CD4-positive, alpha-beta T cell (primary cell): ENCODE results near the gene RAD51B. TPM values are rescaled to one million over a fixed set of nuclear protein-coding genes. Genes with fewer than 3 reads are reported as not detected.

Experiments
- ATAC-seq: fragments of 200-7000 bp; cut with Tn5 transposase; one replicate; pipeline ENCODE4 v1.10.0; 2022; ENCODE audit warnings: mild to moderate bottlenecking; ENCODE audit not compliant: poor library complexity
- CTCF ChIA-PET: fragments of 350-600 bp; sonication (Branson Sonifier 250); formaldehyde crosslinking; loops from one replicate; lab custom pipeline; 2021; ENCODE audit warnings: antibody characterized with exemption, inconsistent platforms; lab: Charles Lee
- POLR2A ChIA-PET: fragments of 350-600 bp; sonication (Branson Sonifier 250); formaldehyde crosslinking; loops from one replicate; lab custom pipeline; 2021; ENCODE audit warnings: antibody characterized with exemption, inconsistent platforms; lab: Charles Lee
- DNase-seq, 14 experiments: peaks; one replicate each; pipeline ENCODE4 v3.0.0-alpha.2; 2013 to 2020; ENCODE audit warnings: mixed read lengths in 2 of 14
- H3K27ac ChIP-seq, 2 donors: one replicate each; pipeline versions ENCODE4 v1.5.1 to v1.7.0; 2013; ENCODE audit warnings: low read length in 2 of 2, low read depth in 1 of 2, mild to moderate bottlenecking in 1 of 2
- H3K27me3 ChIP-seq, 2 experiments: 1 replicate in 1 of 2; 2 replicates in 1 of 2; pipeline versions ENCODE4 v1.6.1 to v1.7.0; 2013; ENCODE audit warnings: low read length in 2 of 2, control low read depth in 1 of 2, mild to moderate bottlenecking in 1 of 2, moderate library complexity in 1 of 2; ENCODE audit not compliant: insufficient read depth in 2 of 2, control insufficient read depth in 1 of 2
- H3K36me3 ChIP-seq: one replicate; pipeline ENCODE4 v1.6.1; 2013; ENCODE audit warnings: low read length, control low read depth; ENCODE audit not compliant: insufficient read depth
- H3K4me1 ChIP-seq: one replicate; pipeline ENCODE4 v1.6.1; 2013; ENCODE audit warnings: low read length, control low read depth; ENCODE audit not compliant: insufficient read depth
- H3K4me3 ChIP-seq: one replicate; pipeline ENCODE4 v1.5.1; 2013; ENCODE audit warnings: mild to moderate bottlenecking, low read length, moderate library complexity
- H3K9me3 ChIP-seq, 2 experiments: 1 replicate in 1 of 2; 2 replicates in 1 of 2; pipeline versions ENCODE4 v1.6.1 to v1.7.0; 2013; ENCODE audit warnings: low read length in 2 of 2, mild to moderate bottlenecking in 2 of 2, control low read depth in 1 of 2, moderate library complexity in 1 of 2; ENCODE audit not compliant: control insufficient read depth in 1 of 2, insufficient read depth in 1 of 2
- H3K27ac Mint-ChIP-seq: one replicate; pipeline ENCODE4 v1.8.0; 2020; ENCODE audit warnings: mixed read lengths
- H3K27me3 Mint-ChIP-seq: one replicate; pipeline ENCODE4 v1.8.0; 2021; ENCODE audit warnings: mixed read lengths
- H3K36me3 Mint-ChIP-seq: one replicate; pipeline ENCODE4 v1.8.0; 2021; ENCODE audit warnings: low read depth, mixed read lengths
- H3K4me1 Mint-ChIP-seq: one replicate; pipeline ENCODE4 v1.8.0; 2021; ENCODE audit warnings: low read depth, mixed read lengths
- H3K4me3 Mint-ChIP-seq: one replicate; pipeline ENCODE4 v1.8.0; 2020; ENCODE audit warnings: mild to moderate bottlenecking, mixed read lengths
- H3K9me3 Mint-ChIP-seq: one replicate; pipeline ENCODE4 v1.8.0; 2020; ENCODE audit warnings: mixed read lengths
- CTCF ChIP-seq: fragments of 200-600 bp; IDR thresholded peaks from one replicate; pipeline ENCODE4 v1.8.0; 2022; ENCODE audit warnings: antibody characterized with exemption, mild to moderate bottlenecking
- intact Hi-C, 2 experiments: fragments of 100-400 bp; cut with DNase I in 1 of 2; cut with micrococcal nuclease in 1 of 2; formaldehyde crosslinking; loops; one replicate each; pipeline versions ENCODE4 v1.15.1 to v1.9.0; 2023 to 2025; cut with DNase I, micrococcal nuclease
- total RNA-seq, 174 experiments: library from RNA in 2 of 174; stranded (reverse) in 2 of 174; gene quantifications; one replicate each; pipeline ENCODE4 v1.2.3 and lab custom pipeline; 2021 to 2026

RAD51B gene
- total RNA-seq, 2 experiments from 2014 or later: 18.4 to 20.0 TPM

GRCh38 chr14:68576496-68577244 lies 757.1 kb downstream of the RAD51B start:
- Histone ChIP-seq H3K4me3 (no peak overlapping the region), H3K27me3 (no peaks in the 10 kb centered on the region), H3K9me3 (no peaks in the 10 kb centered on the region), H3K27ac (no peak overlapping the region), H3K4me1 (peaks cover 2% of the 10 kb centered on the region), H3K36me3 (no peaks in the 10 kb centered on the region)
- ChIA-PET POLR2A (no interaction called here), CTCF (no interaction called here)
- no peak for ATAC-seq
- no peak for DNase-seq
- intact Hi-C loops: no loop called here
- Mint-ChIP-seq H3K36me3 (no peaks in the 10 kb centered on the region), H3K27ac (no peak overlapping the region), H3K4me1 (no peaks in the 10 kb centered on the region), H3K9me3 (peaks cover 2% of the 10 kb centered on the region), H3K4me3 (no peak overlapping the region), H3K27me3 (no peaks in the 10 kb centered on the region)
- no peak for TF ChIP-seq CTCF

GRCh38 chr14:68577802-68578541 lies 758.4 kb downstream of the RAD51B start:
- H3K4me1 ChIP-seq: peaks cover 2% of the 10 kb centered on the region
- DNase-seq (peak in 3 of 14 experiments; percentile 21 to 65 (median 53)), ATAC-seq (no peak)
- Mint-ChIP-seq H3K9me3 (peaks cover 2% of the 10 kb centered on the region), H3K27me3 (no peaks in the 10 kb centered on the region), H3K36me3 (no peaks in the 10 kb centered on the region), H3K27ac (no peak overlapping the region), H3K4me1 (no peaks in the 10 kb centered on the region), H3K4me3 (no peak overlapping the region)
- H3K36me3 ChIP-seq: no peaks in the 10 kb centered on the region
- no peak overlapping the region for H3K27ac ChIP-seq
- intact Hi-C loops: no loop called here
- ChIA-PET CTCF (no interaction called here), POLR2A (no interaction called here)
- no peaks in the 10 kb centered on the region for H3K9me3 ChIP-seq
- no peaks in the 10 kb centered on the region for H3K27me3 ChIP-seq
- TF ChIP-seq CTCF: no peak
- no peak overlapping the region for H3K4me3 ChIP-seq

- Mint-ChIP-seq H3K4me3 (no peak overlapping the region), H3K4me1 (no peaks in the 10 kb centered on the region), H3K36me3 (no peaks in the 10 kb centered on the region), H3K27ac (no peak overlapping the region), H3K27me3 (no peaks in the 10 kb centered on the region), H3K9me3 (peaks cover 2% of the 10 kb centered on the region)
- Histone ChIP-seq H3K4me3 (no peak overlapping the region), H3K36me3 (no peaks in the 10 kb centered on the region), H3K27me3 (no peaks in the 10 kb centered on the region), H3K4me1 (peaks cover 2% of the 10 kb centered on the region), H3K27ac (no peak overlapping the region), H3K9me3 (no peaks in the 10 kb centered on the region)
- intact Hi-C loops: no loop called here
- ATAC-seq (no peak), DNase-seq (no peak)
- ChIA-PET CTCF (interaction anchor here (0.5 kb wide), 1 partner anchor 341 kb away, joined by 4 read pairs; no protein-coding TSS in a partner anchor), POLR2A (interaction anchor here (0.6 kb wide), 1 partner anchor 18 kb away, joined by 3 read pairs; no protein-coding TSS in a partner anchor)
- TF ChIP-seq CTCF: no peak
Observed at GRCh38 chr14:68578597-68578996, 759.0 kb downstream of the RAD51B start.
